GM12872 (cell line): ENCODE measurements around the gene NT5DC2.

Source experiments
- CTCF ChIP-seq: IDR thresholded peaks from 3 replicates; pipeline ENCODE4 v1.5.1; 2011; ENCODE audit warnings: low read depth, mild to moderate bottlenecking, low read length, moderate library complexity; ENCODE audit not compliant: insufficient read depth

Gene NT5DC2

GRCh38 chr3:52558436-52558835, 24.8 kb upstream of the NT5DC2 start:
- TF ChIP-seq CTCF, result no peak

- TF ChIP-seq CTCF, result no peak
These were observed 23.6 kb upstream of the NT5DC2 start for GRCh38 chr3:52557011-52557960.

- TF ChIP-seq CTCF, result no peak
These were observed 21.4 kb upstream of the NT5DC2 start for GRCh38 chr3:52555056-52555455.

GRCh38 chr3:52554026-52554755, 20.5 kb upstream of the NT5DC2 start:
- no peak for TF ChIP-seq CTCF

GRCh38 chr3:52552089-52552488, 18.4 kb upstream of the NT5DC2 start:
- TF ChIP-seq CTCF, result no peak

GRCh38 chr3:52551118-52551517, 17.5 kb upstream of the NT5DC2 start:
- no peak for TF ChIP-seq CTCF

- no peak for TF ChIP-seq CTCF
These were observed 13.5 kb upstream of the NT5DC2 start for GRCh38 chr3:52547143-52547542.
